ENCODE data around the gene CDK10. TPM values are rescaled to one million over a fixed set of nuclear protein-coding genes. Genes with fewer than 3 reads are reported as not detected.

The CDK10 gene
- polyA plus RNA-seq, 3 donors: 16.5 to 107 (median 18.3) TPM

GRCh38 chr16:89685916-89686315 is 573 bp upstream of the CDK10 start:
- Histone ChIP-seq H3K27ac (ENCODE audit: low read depth in 1 of 2, low read length in 2 of 2) (no peak overlapping the region), H3K36me3 (replicated peaks in 1 of 2; ENCODE audit: control insufficient read depth in 1 of 2, insufficient read depth in 2 of 2, low read length in 2 of 2) (peaks cover 10 to 20% of the 10 kb centered on the region in 2 donors), H3K4me2 (replicated peaks; ENCODE audit: extremely low read depth, low read length, poor library complexity, severe bottlenecking) (peak overlapping the region; percentile 99), H2AFZ (ENCODE audit: insufficient read depth, low read depth, low read length, poor library complexity, severe bottlenecking) (no peak overlapping the region), H3K4me1 (ENCODE audit: control insufficient read depth in 1 of 2, insufficient read depth in 2 of 2, low read length in 2 of 2) (peaks cover 10 to 17% of the 10 kb centered on the region in 2 donors), H3K9ac (ENCODE audit: insufficient read depth, low read length, poor library complexity, severe bottlenecking) (no peak overlapping the region), H3K79me2 (ENCODE audit: insufficient read depth, low read length) (peaks cover 25% of the 10 kb centered on the region), H4K20me1 (ENCODE audit: insufficient read depth, low read length) (no peaks in the 10 kb centered on the region), H3K4me3 (replicated peaks in 1 of 3; ENCODE audit: low read depth in 2 of 3, low read length in 3 of 3) (peak overlapping the region in 1 of 3 experiments; percentile 97), H3K9me3 (replicated peaks in 1 of 2; ENCODE audit: control insufficient read depth in 1 of 2, insufficient read depth in 1 of 2, low read length in 2 of 2) (peaks cover 0 to 20% of the 10 kb centered on the region in 2 donors), H3K27me3 (ENCODE audit: control insufficient read depth in 2 of 2, insufficient read depth in 2 of 2, low read length in 2 of 2) (no peaks in the 10 kb centered on the region)
- peaks cover 0 to 3% (median 0%) of the 10 kb centered on the region in 3 donors for H3K27me3 Mint-ChIP-seq (ENCODE audit: low read depth in 3 of 3)
- H3K9me3 Mint-ChIP-seq: peaks cover 10 to 27% (median 19%) of the 10 kb centered on the region in 7 donors
- peaks cover 9% of the 10 kb centered on the region for H3K4me1 Mint-ChIP-seq
- no CpG with 5 or more reads among the region's 1 CpG for WGBS (ENCODE audit: insufficient coverage)
- no peak for DNase-seq
- no peak overlapping the region for H3K4me3 Mint-ChIP-seq
- H3K36me3 Mint-ChIP-seq: peaks cover 11 to 19% of the 10 kb centered on the region in 2 donors
- H3K27ac Mint-ChIP-seq: peak overlapping the region in 6 of 7 donors; percentile 28 to 77 (median 57)
- TF ChIP-seq CTCF (IDR thresholded peaks at IDR 0.05): no peak
- intact Hi-C loops (cut with micrococcal nuclease): no loop called here

GRCh38 chr16:89687092-89687940 is 827 bp downstream of the CDK10 start:
- Histone ChIP-seq H2AFZ (ENCODE audit: insufficient read depth, low read depth, low read length, poor library complexity, severe bottlenecking) (peak overlapping the region; percentile 94), H4K20me1 (ENCODE audit: insufficient read depth, low read length) (no peaks in the 10 kb centered on the region), H3K79me2 (ENCODE audit: insufficient read depth, low read length) (peaks cover 25% of the 10 kb centered on the region), H3K36me3 (replicated peaks in 1 of 2; ENCODE audit: control insufficient read depth in 1 of 2, insufficient read depth in 2 of 2, low read length in 2 of 2) (peaks cover 22 to 34% of the 10 kb centered on the region in 2 donors), H3K4me2 (replicated peaks; ENCODE audit: extremely low read depth, low read length, poor library complexity, severe bottlenecking) (peak overlapping the region; percentile 99), H3K9ac (ENCODE audit: insufficient read depth, low read length, poor library complexity, severe bottlenecking) (peak overlapping the region; percentile 72), H3K4me3 (replicated peaks in 1 of 3; ENCODE audit: low read depth in 2 of 3, low read length in 3 of 3) (peak overlapping the region; percentile 78 to 97 (median 89)), H3K4me1 (ENCODE audit: control insufficient read depth in 1 of 2, insufficient read depth in 2 of 2, low read length in 2 of 2) (peaks cover 10 to 17% of the 10 kb centered on the region in 2 donors), H3K27me3 (ENCODE audit: control insufficient read depth in 2 of 2, insufficient read depth in 2 of 2, low read length in 2 of 2) (no peaks in the 10 kb centered on the region), H3K27ac (ENCODE audit: low read depth in 1 of 2, low read length in 2 of 2) (peak overlapping the region in 1 of 2 donors; percentile 44), H3K9me3 (replicated peaks in 1 of 2; ENCODE audit: control insufficient read depth in 1 of 2, insufficient read depth in 1 of 2, low read length in 2 of 2) (peaks cover 0 to 17% of the 10 kb centered on the region in 2 donors)
- TF ChIP-seq CTCF (IDR thresholded peaks at IDR 0.05): no peak
- peaks cover 8 to 23% (median 13%) of the 10 kb centered on the region in 7 donors for H3K9me3 Mint-ChIP-seq
- WGBS (ENCODE audit: insufficient coverage): 24% methylated on average over 39 of the region's 42 CpGs
- H3K27me3 Mint-ChIP-seq (ENCODE audit: low read depth in 3 of 3): peaks cover 0 to 2% (median 0%) of the 10 kb centered on the region in 3 donors
- peaks cover 9% of the 10 kb centered on the region for H3K4me1 Mint-ChIP-seq
- DNase-seq: no peak
- intact Hi-C loops (cut with micrococcal nuclease): no loop called here
- H3K27ac Mint-ChIP-seq: peak overlapping the region in 5 of 7 donors; percentile 21 to 85 (median 45)
- peaks cover 18 to 32% of the 10 kb centered on the region in 2 donors for H3K36me3 Mint-ChIP-seq
- H3K4me3 Mint-ChIP-seq: peak overlapping the region; percentile 89 to 92
